Right ventricle myocardium inferior (tissue), 1 donor: ENCODE measurements around the gene C4B. TPM values are rescaled to one million over a fixed set of nuclear protein-coding genes. Genes with fewer than 3 reads are reported as not detected.
"Not testable (repeated sequence)": the region's sequence is repeated elsewhere in the genome, so short reads cannot be mapped to it uniquely, and the experiment has no call there.

Source experiments
- ATAC-seq: fragments of 200-7000 bp; cut with Tn5 transposase; one replicate; pipeline ENCODE4 v1.9.1; 2020; ENCODE audit warnings: mild to moderate bottlenecking, moderate library complexity
- DNase-seq: peaks from one replicate; pipeline ENCODE4 v3.0.0; 2021; ENCODE audit errors: missing footprints
- intact Hi-C: fragments of 100-400 bp; cut with DNase I; formaldehyde crosslinking; loops from one replicate; pipeline ENCODE4 v1.11.0; 2022
- total RNA-seq: library from RNA; stranded (reverse); fragmentation: NEBNext Ultra II Directional; extraction: Animal tissue kit (Norgen Biotek cat#: 25700); gene quantifications from one replicate; pipeline ENCODE4 v1.2.1, GENCODE V29; 2021
- donor health status: DM: no; HTN: yes; CAD: no; lungs with severe emphysema.

The C4B gene
- total RNA-seq, 1 donor from 2014 or later, result 81.6 TPM

GRCh38 chr6:31979238-31979898, 35.2 kb upstream of the C4B start:
- ATAC-seq (no peak), DNase-seq (no peak)
- intact Hi-C loops, result loop anchor here (10.0 kb wide), 1 partner anchor 995 kb away; no protein-coding TSS in a partner anchor

- ATAC-seq, intact Hi-C loops: not testable (repeated sequence)
- DNase-seq, result peak; percentile 6
These were observed 34.3 kb upstream of the C4B start for GRCh38 chr6:31980195-31980876.

GRCh38 chr6:31980998-31981397, 33.6 kb upstream of the C4B start:
- DNase-seq, ATAC-seq, intact Hi-C loops: not testable (repeated sequence)

- intact Hi-C loops, DNase-seq: not testable (repeated sequence)
- ATAC-seq, result peak; percentile 76
These were observed 32.9 kb upstream of the C4B start, which contains the start of gene C4A for GRCh38 chr6:31981744-31982143. C4A (plus strand) TSS chr6:31982057; CDS start chr6:31982108, 51 bp downstream.

- ATAC-seq, DNase-seq, intact Hi-C loops: not testable (repeated sequence)
These were observed 25.2 kb upstream of the C4B start for GRCh38 chr6:31989363-31989762.

- intact Hi-C loops, ATAC-seq: not testable (repeated sequence)
- DNase-seq, result peak; percentile 46
These were observed 20.2 kb upstream of the C4B start for GRCh38 chr6:31994421-31994820.

- intact Hi-C loops, ATAC-seq: not testable (repeated sequence)
- peak; percentile 13 for DNase-seq
These were observed 18.2 kb upstream of the C4B start for GRCh38 chr6:31996385-31996784.

- intact Hi-C loops, DNase-seq: not testable (repeated sequence)
- ATAC-seq, result peak; percentile 58
These were observed 11.9 kb upstream of the C4B start for GRCh38 chr6:32002546-32003268.

GRCh38 chr6:32003301-32003700, 11.3 kb upstream of the C4B start:
- ATAC-seq, DNase-seq, intact Hi-C loops: not testable (repeated sequence)

- DNase-seq, ATAC-seq, intact Hi-C loops: not testable (repeated sequence)
These were observed 10.2 kb upstream of the C4B start for GRCh38 chr6:32004393-32004792.

- DNase-seq, intact Hi-C loops, ATAC-seq: not testable (repeated sequence)
These were observed 9.6 kb upstream of the C4B start for GRCh38 chr6:32004864-32005537.

- intact Hi-C loops, DNase-seq, ATAC-seq: not testable (repeated sequence)
These were observed 9.1 kb upstream of the C4B start for GRCh38 chr6:32005538-32005880.

GRCh38 chr6:32005991-32006529, 8.5 kb upstream of the C4B start:
- ATAC-seq, intact Hi-C loops: not testable (repeated sequence)
- peak; percentile 28 for DNase-seq

GRCh38 chr6:32007086-32007485, 7.5 kb upstream of the C4B start:
- DNase-seq, intact Hi-C loops, ATAC-seq: not testable (repeated sequence)

- DNase-seq, intact Hi-C loops, ATAC-seq: not testable (repeated sequence)
These were observed 6.6 kb upstream of the C4B start for GRCh38 chr6:32008037-32008436.

GRCh38 chr6:32008616-32009015, 6.0 kb upstream of the C4B start:
- intact Hi-C loops, DNase-seq, ATAC-seq: not testable (repeated sequence)

- intact Hi-C loops, ATAC-seq: not testable (repeated sequence)
- peak; percentile 39 for DNase-seq
These were observed 5.1 kb upstream of the C4B start for GRCh38 chr6:32009537-32009936.

GRCh38 chr6:32010856-32011530, 3.6 kb upstream of the C4B start:
- ATAC-seq, intact Hi-C loops, DNase-seq: not testable (repeated sequence)
